HG03571 (cell line): ENCODE measurements around the gene SND1.

Experiments used
- ATAC-seq: cut with Tn5 transposase; IDR thresholded peaks from one replicate; pipeline ENCODE4 v1.9.1; 2021; ENCODE audit not compliant: unreplicated experiment

Gene SND1

DNA sequence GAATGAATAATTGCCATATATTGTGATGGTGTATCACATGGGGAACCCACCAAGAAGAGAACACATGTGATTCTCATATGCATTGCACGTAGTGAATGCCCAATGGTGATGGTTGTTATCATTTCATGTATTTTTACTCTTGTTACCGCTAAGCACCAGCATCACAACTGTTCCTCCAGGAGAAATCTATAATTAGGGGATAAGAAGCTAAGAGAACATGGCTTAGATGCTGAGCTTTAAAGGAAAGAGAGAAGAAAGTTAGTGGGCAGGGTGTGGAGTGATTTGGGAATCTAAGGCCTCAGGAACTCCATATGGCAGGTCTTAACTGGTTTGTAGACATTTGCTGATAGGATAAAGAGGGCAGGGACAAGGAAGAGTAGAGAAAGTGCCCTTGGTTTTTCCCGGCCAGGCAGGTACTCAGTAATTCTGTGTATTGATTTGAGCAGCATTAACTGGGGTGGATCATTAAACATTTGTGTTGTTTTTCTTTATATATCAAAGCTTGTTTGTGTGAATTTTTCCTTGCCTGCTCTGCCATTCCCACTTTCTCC lies 233.3 kb downstream of the SND1 start:
- no peak for ATAC-seq

DNA sequence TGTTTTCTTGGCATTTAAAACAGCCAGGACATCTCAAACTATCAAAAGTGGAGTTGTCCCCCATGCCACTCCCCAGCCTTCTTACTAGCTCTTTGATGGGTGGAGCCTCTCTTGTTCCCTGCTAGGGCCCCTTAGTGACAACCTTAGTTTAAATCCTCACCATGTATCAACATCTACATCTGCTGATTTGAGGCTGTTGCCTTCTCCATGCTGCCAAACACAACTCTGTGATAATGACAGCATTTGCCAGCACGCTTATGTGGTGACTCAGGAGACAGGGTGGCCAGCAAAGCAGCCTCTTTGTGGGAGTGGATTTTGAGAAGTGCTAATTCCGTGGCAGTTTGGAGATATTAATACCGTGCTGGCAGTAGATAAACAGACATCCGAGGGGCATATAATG lies 233.8 kb downstream of the SND1 start:
- no peak for ATAC-seq

DNA sequence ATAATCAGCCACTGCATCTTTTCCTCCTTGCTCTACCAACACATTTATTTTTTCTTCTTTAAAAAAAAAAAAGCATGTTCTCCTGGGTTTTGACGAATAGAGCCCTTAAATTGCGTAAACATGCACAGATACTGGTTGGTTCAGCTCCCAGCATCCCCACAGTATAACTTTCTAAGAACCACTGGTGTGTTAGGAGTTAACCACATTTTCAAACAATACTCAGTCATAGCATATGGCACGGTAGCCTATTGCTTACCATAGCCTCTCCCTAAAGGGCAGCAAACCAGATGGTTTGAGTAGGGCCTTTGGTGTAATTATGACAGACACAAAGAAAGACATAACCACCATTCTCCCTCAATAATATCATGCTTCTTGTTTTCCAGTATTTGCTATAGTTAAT lies 234.3 kb downstream of the SND1 start:
- no peak for ATAC-seq

DNA sequence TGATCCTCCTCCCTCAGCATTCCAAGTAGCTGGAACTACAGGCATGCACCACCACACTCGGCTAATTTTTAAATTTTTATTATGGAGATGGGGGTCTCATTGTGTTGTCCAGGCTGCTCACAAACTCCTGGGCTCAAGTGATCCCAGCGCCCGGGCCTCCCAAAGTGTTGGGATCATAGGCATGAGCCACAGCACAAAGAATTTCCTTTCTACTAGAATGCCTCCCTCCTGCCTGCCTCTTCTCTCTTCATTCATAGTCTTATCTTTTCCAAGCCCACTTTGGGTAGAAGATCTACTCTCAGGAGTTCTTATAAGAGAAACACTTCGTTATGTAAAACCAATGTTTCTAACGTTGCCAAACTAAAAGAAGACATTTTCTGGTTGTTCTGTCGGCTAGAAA lies 235.1 kb downstream of the SND1 start:
- no peak for ATAC-seq

DNA sequence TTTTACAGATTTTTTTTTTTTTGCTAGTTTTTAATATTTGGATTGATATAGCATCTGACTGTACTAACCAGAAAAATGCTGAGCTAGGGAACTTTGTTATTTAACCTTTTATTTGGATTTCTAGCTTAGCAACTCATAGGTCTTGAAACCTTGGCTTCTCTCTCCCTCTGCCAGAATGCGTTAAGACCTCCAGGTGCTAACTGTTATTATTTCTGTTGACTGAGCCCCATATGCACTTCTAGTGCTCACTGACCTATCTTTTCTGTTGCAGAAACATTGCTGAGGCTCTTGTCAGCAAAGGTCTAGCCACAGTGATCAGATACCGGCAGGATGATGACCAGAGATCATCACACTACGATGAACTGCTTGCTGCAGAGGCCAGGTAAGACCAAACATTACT lies 235.6 kb downstream of the SND1 start:
- no peak for ATAC-seq

DNA sequence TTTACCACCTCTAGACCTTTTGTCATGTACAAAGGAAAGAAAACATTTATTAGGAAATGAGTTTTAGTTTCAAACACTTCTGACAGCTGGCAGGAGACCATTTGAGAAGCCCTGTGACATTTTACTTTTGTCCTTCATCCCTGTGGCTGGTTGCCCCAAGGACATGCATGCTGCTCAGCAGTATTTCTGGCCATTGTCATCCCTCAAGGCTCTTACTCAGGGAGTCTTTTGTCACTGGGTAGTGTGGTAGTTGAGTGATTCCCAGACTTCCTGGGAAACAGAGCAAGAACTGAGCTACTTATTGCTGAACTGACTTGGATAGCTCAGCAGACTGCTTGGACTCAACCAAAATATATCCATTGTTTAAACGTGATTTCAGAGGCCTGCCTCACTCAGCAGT lies 236.4 kb downstream of the SND1 start:
- ATAC-seq, result no peak

DNA sequence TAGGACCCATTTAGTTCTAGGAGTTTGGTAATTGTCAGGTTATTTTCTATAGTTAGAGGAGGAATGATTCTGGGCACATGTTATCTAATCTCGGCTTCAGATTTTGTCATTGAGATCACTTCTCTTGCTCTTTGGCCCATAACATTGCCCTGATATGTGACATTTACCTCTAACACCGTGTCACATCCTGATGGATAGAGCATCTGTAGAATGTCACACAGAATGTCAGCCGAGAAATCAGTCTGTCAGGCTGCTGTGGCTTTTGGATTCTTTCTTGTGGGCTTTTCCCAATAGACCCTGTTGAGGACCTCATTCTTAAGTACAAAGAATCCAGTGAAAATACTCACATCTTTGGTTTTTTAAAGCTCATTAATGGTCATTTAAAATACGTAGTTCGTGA lies 236.8 kb downstream of the SND1 start:
- ATAC-seq, result no peak

DNA sequence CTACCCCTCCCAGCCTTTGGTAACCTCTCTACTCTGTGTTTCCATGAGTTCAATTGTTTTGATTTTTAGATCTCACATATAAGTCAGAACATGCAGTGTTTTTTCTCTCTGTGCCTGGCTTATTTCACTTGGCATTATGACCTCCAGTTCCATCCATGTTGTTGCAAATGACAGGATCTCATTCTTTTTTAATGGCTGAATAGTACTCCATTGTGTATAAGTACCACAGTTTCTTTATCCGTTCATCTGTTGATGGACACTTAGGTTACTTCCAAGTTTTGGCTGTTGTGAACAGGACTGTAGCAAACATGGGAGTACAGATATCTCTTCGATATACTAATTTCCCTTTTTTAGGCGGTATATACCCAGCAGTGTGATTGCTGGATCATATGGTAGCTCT lies 237.7 kb downstream of the SND1 start:
- no peak for ATAC-seq

DNA sequence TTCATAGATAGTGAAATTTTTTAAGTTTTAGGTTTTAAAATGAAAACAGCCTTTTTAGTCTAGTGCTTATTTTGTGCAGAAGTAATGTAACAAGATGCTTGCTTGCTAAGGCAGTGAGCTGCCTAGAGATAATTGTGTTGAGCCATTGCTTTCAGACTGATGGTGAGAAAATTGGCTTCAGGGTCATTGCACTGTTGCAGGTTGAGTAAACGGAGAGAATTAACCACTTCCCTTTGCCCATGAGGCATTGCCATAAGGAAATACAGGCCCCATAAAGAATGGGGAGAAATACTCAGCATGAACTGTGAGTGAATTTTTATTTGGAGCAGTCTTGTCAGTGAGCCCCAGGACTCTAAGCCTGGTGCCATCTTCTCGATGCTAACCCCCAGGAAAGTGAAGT lies 238.7 kb downstream of the SND1 start:
- ATAC-seq, result no peak

DNA sequence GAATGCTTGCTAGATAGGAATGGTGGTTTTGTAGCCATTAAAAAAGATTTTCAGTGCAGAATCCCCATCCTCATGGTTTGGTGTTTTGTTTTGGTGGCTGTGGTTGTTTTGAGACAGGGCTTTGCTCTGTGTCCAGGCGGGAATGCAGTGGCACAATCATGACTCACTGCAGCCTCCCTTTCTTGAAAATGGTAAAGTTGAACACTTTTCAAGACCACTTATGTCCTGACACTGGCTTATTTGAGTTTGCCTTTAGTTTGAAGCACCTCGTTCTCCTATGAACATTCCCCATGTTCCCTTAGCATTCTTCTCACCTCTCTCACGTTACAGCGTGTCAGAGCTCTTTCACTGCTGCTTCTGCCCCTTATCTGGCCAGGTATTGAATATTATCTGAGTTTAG lies 239.2 kb downstream of the SND1 start:
- no peak for ATAC-seq

DNA sequence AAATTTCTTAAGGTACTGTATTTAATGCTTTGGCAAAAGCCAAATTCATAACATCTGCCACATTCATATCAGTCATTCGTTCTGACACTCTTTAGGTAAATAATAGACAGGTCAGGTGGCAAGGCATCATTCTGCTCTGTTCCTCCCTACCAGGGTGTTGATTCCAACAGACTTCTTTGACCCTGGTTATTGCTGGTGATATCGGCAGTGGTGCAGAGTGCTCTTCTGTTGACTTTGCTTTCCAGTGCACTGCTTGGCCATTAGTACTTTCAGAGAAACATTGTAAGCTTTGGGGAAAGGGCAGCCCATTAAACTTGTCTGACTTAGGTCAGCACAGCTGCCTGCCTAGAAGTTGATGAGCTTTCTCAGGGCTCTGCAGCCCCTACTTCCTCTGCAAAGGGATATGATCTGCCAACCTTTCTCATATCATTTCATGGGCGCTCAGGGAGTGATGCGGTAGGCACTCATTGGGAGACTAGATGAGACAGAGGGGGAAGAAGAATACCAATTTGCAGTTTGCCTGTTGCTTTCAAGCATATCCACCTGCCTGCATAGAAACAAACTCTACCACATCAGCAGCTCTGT lies 240.0 kb downstream of the SND1 start:
- no peak for ATAC-seq

DNA sequence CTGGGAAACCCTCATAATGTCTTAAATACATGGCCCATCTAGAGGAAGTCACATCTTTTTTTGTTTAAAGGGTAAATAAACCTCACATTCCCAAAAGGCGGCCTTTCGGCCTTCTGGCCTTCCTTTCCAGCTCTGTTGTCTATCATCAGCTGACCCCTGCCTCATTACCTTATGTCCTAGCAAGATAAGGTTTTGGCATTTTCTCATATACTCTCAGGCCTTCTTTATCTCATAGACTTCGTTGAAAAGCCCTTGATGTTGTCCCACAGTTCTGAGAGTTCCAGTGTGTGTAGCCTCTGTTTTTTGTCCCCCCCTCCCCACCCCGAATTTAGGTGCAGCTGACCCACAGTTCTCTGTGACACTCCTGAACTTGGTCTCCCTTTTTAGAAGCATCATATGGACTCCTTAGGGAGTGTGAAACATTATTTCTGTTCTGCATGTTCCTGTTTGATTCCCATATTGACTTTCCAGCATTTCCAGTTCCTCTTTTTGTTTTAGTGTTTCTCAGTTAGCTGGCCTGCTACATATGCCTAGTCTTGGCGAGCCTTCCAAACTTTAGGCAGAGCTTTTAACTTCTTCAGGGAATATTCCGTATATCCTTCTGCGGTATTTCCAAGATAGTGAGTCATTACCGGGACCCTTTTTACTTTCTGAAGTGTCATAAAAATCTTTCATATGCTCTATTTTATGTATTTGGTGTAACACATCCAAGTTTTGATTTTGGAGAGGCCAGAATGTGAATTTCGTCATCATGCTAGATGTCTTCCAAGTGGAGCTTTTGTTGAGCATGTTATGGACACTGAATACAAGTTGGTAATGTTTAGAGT lies 240.7 kb downstream of the SND1 start:
- no peak for ATAC-seq

DNA sequence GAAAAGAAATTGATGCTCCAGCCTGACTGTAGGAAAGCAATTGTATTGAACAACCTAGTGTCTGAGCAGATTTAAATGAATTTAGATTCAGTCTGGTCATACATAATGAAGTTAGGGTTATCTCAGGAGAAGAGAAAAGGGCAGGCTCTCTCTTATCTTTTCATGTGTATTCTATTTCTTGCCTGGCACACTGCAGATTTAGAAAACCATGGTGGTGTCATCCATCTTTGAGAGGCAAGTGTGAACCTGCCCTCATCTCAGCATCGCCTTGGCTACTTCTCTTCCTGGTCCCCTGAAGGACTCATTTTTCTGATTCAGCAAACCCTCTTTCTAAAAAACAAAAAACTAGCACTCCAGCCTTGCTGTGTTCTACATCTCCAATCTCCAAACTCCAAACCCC lies 241.6 kb downstream of the SND1 start:
- ATAC-seq, result no peak

DNA sequence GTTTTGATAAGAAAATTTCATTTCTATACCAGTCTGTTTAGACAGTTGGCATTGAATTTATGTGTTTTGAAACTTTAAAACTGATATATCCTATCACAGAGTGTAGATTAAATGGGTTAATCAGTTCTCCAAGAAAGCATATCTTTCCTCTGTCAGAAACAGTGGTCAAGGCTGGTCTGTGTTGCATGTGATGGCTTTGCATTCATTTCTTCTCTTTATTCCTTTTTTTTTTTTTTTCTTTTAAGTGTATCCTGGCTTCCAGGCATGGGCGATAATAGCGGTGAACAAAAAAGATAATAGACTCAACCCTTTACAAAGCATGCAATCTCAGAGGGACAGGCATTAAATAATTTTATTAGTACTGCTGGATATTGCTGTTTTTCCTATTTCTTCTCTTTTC lies 242.6 kb downstream of the SND1 start:
- ATAC-seq, result no peak

DNA sequence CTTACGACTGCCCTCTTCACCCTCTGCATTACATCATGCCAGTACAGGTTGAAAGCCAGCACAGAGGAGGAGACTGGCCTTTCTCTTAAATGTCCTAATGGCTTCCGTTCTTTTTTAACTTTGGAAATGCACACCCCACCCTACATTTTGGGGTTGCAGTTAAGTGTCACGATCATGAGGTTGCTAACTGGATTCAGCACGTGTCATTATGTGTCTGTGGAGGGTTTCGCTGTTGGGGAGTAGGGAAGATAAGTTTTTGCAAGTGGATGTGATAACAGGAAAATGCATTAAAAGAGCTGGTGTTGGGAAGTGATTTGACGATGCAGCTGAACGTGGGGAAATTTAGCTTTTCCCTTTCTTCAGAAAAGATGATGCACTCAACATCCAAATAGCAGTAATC lies 243.4 kb downstream of the SND1 start:
- ATAC-seq, result no peak

DNA sequence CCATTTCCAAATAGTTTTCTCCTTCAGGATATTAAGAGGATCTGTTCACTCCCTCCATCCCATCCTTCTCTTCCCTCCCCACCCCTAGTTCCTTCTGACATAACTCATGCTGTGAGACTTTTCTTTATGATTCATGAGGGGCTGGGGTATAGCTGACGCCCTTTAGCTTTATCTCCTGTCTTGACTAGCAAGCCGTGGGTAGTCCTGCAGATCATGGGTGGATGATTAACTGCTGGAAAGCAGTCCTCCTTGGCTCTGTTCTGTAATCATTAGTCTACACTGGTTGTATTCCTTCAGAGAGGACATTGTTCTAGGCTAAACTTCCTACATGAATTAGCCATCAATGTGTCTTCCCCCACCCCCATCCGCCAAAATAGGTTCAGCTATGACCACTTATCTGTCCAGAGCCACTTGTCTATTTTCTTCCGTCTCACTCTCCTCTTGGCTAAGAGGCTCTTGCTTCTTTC lies 243.9 kb downstream of the SND1 start:
- no peak for ATAC-seq

DNA sequence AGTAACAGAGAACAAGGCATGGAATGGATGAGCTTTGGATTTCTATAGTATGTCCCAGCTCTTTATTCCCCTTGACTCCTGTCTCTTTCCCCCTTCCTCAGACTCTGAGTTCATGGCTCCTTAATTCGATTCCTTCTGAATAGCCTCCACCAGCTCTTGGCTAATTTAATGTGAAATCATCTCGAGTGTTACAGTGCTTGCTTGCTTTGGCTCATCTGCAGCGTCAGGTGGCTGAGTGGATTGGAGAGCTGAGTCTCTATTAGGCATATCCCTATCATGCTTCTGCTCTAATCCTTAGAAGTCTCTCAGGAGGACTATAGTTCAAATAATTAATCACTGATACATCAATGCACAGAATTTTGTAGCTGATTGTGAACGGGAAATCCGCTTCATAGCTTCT lies 244.7 kb downstream of the SND1 start:
- no peak for ATAC-seq

DNA sequence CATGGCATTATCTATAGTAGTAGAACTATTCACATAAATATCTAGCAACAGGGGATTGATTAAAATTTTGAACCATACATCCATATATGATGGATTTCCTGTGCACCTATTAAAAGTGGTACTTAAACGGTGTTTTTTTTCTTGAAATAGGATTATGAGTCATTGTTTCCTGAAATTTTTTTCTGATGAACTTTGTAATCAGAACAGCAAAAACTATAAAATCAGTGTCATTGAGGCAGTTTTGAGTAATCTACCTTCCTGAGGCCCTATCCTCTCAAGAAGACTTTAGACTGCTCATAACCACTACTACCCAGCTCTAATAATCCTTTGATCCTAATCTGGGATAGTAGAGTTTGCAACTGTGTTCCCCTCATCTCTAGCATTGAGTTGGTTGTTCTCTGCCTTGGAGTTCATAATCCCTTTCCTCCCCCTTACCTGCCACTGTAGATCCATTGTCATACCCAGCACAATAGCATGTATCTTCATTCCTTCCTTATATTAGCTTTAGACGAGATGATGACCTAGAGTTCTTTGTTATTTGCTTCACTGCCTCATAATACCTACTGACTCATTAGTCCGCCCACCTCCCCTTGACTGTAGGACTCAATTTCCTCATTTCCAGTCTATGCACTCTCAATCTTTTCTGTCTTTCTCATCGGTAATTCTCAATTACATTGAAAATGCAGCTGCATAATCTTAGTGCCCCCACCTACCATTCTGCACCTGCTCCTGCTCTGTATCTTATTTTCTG lies 245.9 kb downstream of the SND1 start:
- no peak for ATAC-seq

DNA sequence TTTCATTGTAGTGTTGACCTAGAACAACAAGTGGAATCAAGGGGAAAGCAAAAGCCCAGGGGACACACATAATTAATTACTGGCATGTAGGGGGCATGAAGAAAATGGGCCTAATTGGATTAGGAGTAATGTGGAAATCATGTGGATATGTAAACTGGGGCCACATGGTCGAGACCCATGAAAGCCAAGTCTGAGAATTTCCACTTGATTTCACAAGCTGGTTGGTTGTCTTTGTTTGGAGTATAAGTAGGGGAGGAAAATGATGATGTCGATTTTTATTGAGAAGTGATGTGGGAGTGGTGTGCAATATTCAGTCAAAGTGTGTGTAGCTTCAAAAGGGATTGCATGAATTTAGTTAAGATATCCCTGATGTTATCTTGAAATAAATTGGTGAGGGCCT lies 247.4 kb downstream of the SND1 start:
- ATAC-seq, result no peak

DNA sequence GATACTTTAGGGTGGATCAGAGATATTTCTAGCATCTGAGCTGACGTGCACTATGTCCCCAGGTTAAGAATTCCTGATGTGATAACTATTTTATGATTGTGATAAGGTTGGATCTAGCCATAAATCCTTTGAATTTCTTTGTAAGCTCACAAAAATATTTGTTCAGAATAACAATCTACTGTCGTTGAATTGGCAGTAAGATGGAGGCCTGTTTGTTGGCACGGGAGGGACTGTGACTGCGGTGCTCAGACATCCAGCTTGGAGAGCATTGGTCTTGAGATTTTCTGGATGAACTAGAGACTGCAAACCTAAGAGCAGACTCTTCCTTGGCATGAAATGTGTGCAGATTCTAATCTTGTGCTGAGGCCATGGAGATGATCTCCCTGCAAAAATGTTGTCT lies 248.1 kb downstream of the SND1 start:
- ATAC-seq, result no peak

DNA sequence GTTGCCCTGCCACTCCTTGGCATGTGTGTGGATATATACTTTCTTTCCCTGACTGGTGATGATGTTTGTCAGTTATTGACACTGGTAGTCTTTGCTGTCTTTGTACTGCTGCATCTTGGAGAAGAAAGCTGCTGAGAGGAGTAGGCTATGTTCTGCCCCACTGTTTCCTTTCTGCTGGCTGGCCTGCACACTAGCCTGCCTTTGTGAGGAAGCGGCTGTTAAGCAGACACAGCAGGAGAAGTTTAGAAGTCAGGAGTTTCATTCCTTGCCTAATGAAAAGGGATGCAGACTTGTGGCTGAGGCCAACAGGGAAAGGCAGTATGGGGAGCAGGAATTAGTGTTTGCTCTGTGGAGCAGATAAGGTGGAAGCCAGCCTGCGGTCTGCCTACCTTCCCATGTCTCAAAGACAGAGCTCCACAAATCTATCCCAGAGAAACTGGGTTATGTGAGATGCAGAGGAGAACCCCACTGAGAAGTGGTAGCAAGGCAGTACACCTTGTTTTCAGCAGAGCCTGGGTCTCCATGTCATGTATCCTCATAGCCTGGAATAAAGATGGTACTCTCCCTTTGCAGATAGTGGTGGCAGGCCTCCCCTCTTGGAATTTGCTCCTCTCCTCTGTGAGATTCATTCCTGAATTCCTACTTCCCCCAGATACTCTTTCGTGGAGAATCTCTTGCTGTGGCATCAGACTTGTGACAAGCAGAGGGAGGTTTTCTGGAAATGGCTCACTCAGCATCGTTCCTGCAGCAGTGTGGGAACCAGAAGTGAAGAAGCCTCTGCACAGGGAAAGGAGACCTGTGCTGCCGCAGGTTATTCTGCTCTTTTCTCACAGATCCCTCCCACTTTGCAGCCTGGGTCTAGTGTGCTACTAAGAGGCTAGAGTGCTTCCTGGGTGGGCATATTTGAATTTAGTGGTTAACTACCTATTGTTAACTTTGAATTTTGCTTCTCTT lies 249.0 kb downstream of the SND1 start:
- no peak for ATAC-seq
